ENCODE data around the gene TOGARAM2. TPM values are rescaled to one million over a fixed set of nuclear protein-coding genes. Genes with fewer than 3 reads are reported as not detected.

The TOGARAM2 gene
- total RNA-seq, 2 donors from 2014 or later, result 0.49 to 2.4 TPM

GRCh38 chr2:29074411-29074810 is 93.3 kb downstream of the TOGARAM2 start, which contains the start of gene PCARE:
TSS of gene PCARE (minus strand) at chr2:29074523. CDS start at chr2:29074261, 262 bp downstream.
- Histone ChIP-seq H3K9me3 (peaks cover 4% of the 10 kb centered on the region), H3K27me3 (replicated peaks; ENCODE audit: insufficient read depth) (no peaks in the 10 kb centered on the region), H3K4me3 (no peak within 1 kb of the TSS), H3K4me1 (ENCODE audit: control insufficient read depth in 1 of 2, low read depth in 2 of 2) (no peaks in the 10 kb centered on the region), H3K27ac (no peak within 1 kb of the TSS), H3K36me3 (no peaks in the 10 kb centered on the region)
- DNase-seq (ENCODE audit: low spot score) (no peak), ATAC-seq (ENCODE audit: insufficient number of reproducible peaks, low FRiP score, low read depth) (no peak)
- TF ChIP-seq, protein P1, sequence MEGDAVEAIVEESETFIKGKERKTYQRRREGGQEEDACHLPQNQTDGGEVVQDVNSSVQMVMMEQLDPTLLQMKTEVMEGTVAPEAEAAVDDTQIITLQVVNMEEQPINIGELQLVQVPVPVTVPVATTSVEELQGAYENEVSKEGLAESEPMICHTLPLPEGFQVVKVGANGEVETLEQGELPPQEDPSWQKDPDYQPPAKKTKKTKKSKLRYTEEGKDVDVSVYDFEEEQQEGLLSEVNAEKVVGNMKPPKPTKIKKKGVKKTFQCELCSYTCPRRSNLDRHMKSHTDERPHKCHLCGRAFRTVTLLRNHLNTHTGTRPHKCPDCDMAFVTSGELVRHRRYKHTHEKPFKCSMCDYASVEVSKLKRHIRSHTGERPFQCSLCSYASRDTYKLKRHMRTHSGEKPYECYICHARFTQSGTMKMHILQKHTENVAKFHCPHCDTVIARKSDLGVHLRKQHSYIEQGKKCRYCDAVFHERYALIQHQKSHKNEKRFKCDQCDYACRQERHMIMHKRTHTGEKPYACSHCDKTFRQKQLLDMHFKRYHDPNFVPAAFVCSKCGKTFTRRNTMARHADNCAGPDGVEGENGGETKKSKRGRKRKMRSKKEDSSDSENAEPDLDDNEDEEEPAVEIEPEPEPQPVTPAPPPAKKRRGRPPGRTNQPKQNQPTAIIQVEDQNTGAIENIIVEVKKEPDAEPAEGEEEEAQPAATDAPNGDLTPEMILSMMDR (IDR thresholded peaks at IDR 0.05), result no peak

- Histone ChIP-seq H3K4me1 (ENCODE audit: control insufficient read depth in 1 of 2, low read depth in 2 of 2) (no peaks in the 10 kb centered on the region), H3K27me3 (replicated peaks; ENCODE audit: insufficient read depth) (no peaks in the 10 kb centered on the region), H3K9me3 (peaks cover 13% of the 10 kb centered on the region), H3K4me3 (no peak overlapping the region), H3K36me3 (no peaks in the 10 kb centered on the region), H3K27ac (no peak overlapping the region)
- TF ChIP-seq, protein P1 (IDR thresholded peaks at IDR 0.05), result no peak
- ATAC-seq (ENCODE audit: insufficient number of reproducible peaks, low FRiP score, low read depth) (no peak), DNase-seq (ENCODE audit: low spot score) (no peak)
Measured at GRCh38 chr2:29075894-29076705, 95.0 kb downstream of the TOGARAM2 start.

- H3K4me1 ChIP-seq (ENCODE audit: control insufficient read depth in 1 of 2, low read depth in 2 of 2), result no peaks in the 10 kb centered on the region
- no peak overlapping the region for H3K27ac ChIP-seq
- no peak for DNase-seq (ENCODE audit: low spot score)
- TF ChIP-seq, protein P1 (IDR thresholded peaks at IDR 0.05), result no peak
- peaks cover 13% of the 10 kb centered on the region for H3K9me3 ChIP-seq
- no peaks in the 10 kb centered on the region for H3K36me3 ChIP-seq
- no peaks in the 10 kb centered on the region for H3K27me3 ChIP-seq (replicated peaks; ENCODE audit: insufficient read depth)
- no peak overlapping the region for H3K4me3 ChIP-seq
- no peak for ATAC-seq (ENCODE audit: insufficient number of reproducible peaks, low FRiP score, low read depth)
Measured at GRCh38 chr2:29079887-29080286, 98.8 kb downstream of the TOGARAM2 start.

GRCh38 chr2:29080886-29081743 is 100.0 kb downstream of the TOGARAM2 start:
- Histone ChIP-seq H3K4me3 (no peak overlapping the region), H3K9me3 (peaks cover 13% of the 10 kb centered on the region), H3K27me3 (replicated peaks; ENCODE audit: insufficient read depth) (no peaks in the 10 kb centered on the region), H3K4me1 (ENCODE audit: control insufficient read depth in 1 of 2, low read depth in 2 of 2) (no peaks in the 10 kb centered on the region), H3K27ac (no peak overlapping the region), H3K36me3 (no peaks in the 10 kb centered on the region)
- no peak for ATAC-seq (ENCODE audit: insufficient number of reproducible peaks, low FRiP score, low read depth)
- DNase-seq (ENCODE audit: low spot score), result no peak
- TF ChIP-seq, protein P1 (IDR thresholded peaks at IDR 0.05), result no peak

All from thoracic aorta (tissue), 2 donors.